GM12864 (cell line): Measurements from ENCODE around the gene THRB.

ENCODE experiments used
- DNase-seq: peaks from one replicate; pipeline ENCODE4 v3.0.0-alpha.2; 2011; ENCODE audit warnings: low read depth
- H3K4me3 ChIP-seq: 2 replicates; pipeline ENCODE4 v1.5.1; 2011; ENCODE audit warnings: mild to moderate bottlenecking, low read depth, low read length, control low read depth
- CTCF ChIP-seq: IDR thresholded peaks from 2 replicates; pipeline ENCODE4 v1.5.1; 2011; ENCODE audit warnings: low read depth, mild to moderate bottlenecking, moderate library complexity, low read length, control low read depth, inconsistent platforms; ENCODE audit errors: missing control alignments

Gene THRB

GRCh38 chr3:24201301-24201700 lies 293.3 kb downstream of the THRB start:
- no peak for TF ChIP-seq CTCF
- no peak for DNase-seq

GRCh38 chr3:24199775-24200247 lies 294.8 kb downstream of the THRB start:
- TF ChIP-seq CTCF: no peak
- no peak for DNase-seq
- H3K4me3 ChIP-seq: no peak overlapping the region

More at GRCh38 chr3:24201301-24201700, 293.3 kb downstream of the THRB start:
- no peak overlapping the region for H3K4me3 ChIP-seq

- TF ChIP-seq CTCF: no peak
- H3K4me3 ChIP-seq: no peak overlapping the region
- no peak for DNase-seq
Measured at GRCh38 chr3:24199300-24199699, 295.4 kb downstream of the THRB start.

- no peak for TF ChIP-seq CTCF
- DNase-seq: no peak
- H3K4me3 ChIP-seq: no peak overlapping the region
Measured at GRCh38 chr3:24198728-24199127, 295.9 kb downstream of the THRB start.

- no peak overlapping the region for H3K4me3 ChIP-seq
- TF ChIP-seq CTCF: no peak
- DNase-seq: no peak
Measured at GRCh38 chr3:24197809-24198208, 296.8 kb downstream of the THRB start.

GRCh38 chr3:24196526-24196925 lies 298.1 kb downstream of the THRB start:
- TF ChIP-seq CTCF: no peak
- H3K4me3 ChIP-seq: no peak overlapping the region
- no peak for DNase-seq

GRCh38 chr3:24195504-24196230 lies 299.0 kb downstream of the THRB start:
- DNase-seq: no peak
- TF ChIP-seq CTCF: no peak
- no peak overlapping the region for H3K4me3 ChIP-seq
